Esophagus squamous epithelium (tissue), 5 donors: ENCODE data around the gene FANK1. TPM values are rescaled to one million over a fixed set of nuclear protein-coding genes. Genes with fewer than 3 reads are reported as not detected.

Source experiments
- DNase-seq: peaks from one replicate; lab custom pipeline; 2025; lab: John Stamatoyannopoulos, UW
- H3K27ac ChIP-seq, 4 donors: fragments of 200-600 bp; sonication (generic); one replicate each; pipeline ENCODE4 v1.5.1; 2016 to 2019; ENCODE audit warnings: mild to moderate bottlenecking in 1 of 4
- H3K27me3 ChIP-seq, 4 donors: fragments of 200-600 bp; sonication (generic); 1 replicate in 3 of 4; 2 replicates in 1 of 4; pipeline versions ENCODE4 v1.5.1 to v1.6.0; 2017 to 2021; ENCODE audit warnings: antibody characterized with exemption in 1 of 4
- H3K36me3 ChIP-seq, 3 donors: fragments of 200-600 bp; sonication (generic); one replicate each; pipeline ENCODE4 v1.5.1; 2016 to 2019
- H3K4me1 ChIP-seq, 3 donors: fragments of 200-600 bp; sonication (generic); one replicate each; pipeline ENCODE4 v1.5.1; 2017 to 2019
- H3K4me3 ChIP-seq, 4 donors: fragments of 200-600 bp; sonication (generic); 1 replicate in 3 of 4; 2 replicates in 1 of 4; pipeline ENCODE4 v1.5.1; 2016 to 2019; ENCODE audit warnings: mild to moderate bottlenecking in 2 of 4, moderate library complexity in 1 of 4
- H3K9me3 ChIP-seq, 3 donors: fragments of 200-600 bp; sonication (generic); one replicate each; pipeline ENCODE4 v1.5.1; 2016 to 2019
- POLR2A ChIP-seq, 4 donors: fragments of 450-650 bp; IDR thresholded peaks; one replicate each; pipeline ENCODE4 v1.6.1; 2017; ENCODE audit warnings: antibody characterized with exemption in 4 of 4, mild to moderate bottlenecking in 4 of 4, moderate library complexity in 3 of 4
- WGBS, 2 donors: methylation state at CpG; one replicate each; pipeline ENCODE4 v1.1.5; 2018; 5-methylcytosine and 5-hydroxymethylcytosine counted together
- intact Hi-C: fragments of 100-400 bp; cut with DNase I; formaldehyde crosslinking; loops from one replicate; pipeline ENCODE4 v1.15.0; 2022
- total RNA-seq, 4 donors: library from RNA; depleted of rRNA; stranded (reverse); fragments of >200 nt; gene quantifications; one replicate each; pipeline ENCODE4 v1.1.0, GENCODE V29; 2016
- TF ChIP-seq, protein P1 (sequence below), 6 experiments: fragments of 450-650 bp in 4 of 6; fragments of 200-600 bp in 2 of 6; sonication (generic) in 2 of 6; IDR thresholded peaks; one replicate each; pipeline ENCODE4 v1.5.1; 2016 to 2019; ENCODE audit warnings: antibody characterized with exemption in 6 of 6, mild to moderate bottlenecking in 4 of 6, moderate library complexity in 4 of 6
- donor health status: DM: yes; HTN: yes; CAD: no.

Gene FANK1
- total RNA-seq, 4 donors from 2014 or later: 1.7 to 7.7 (median 3.8) TPM

DNA sequence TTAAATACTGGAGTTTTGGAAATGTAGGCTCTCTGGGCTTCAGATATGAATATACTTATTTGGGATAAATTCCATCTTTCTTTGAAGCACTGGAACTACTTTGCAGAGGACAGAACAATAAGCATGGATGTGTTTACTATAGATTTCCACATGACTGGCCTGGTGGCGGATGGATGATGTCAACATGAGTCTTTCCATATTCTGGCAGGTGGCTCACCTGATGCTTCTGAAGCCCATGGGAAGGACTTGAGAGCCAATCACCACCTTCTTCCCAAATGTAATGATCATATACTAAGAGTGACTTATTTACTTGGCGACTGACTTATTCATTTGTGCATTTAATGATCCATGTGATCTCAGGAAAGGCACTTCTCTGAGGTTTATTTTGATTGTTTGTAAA, 110.5 kb downstream of the FANK1 start:
- Histone ChIP-seq H3K9me3 (no peaks in the 10 kb centered on the region), H3K36me3 (no peaks in the 10 kb centered on the region), H3K4me1 (no peaks in the 10 kb centered on the region), H3K27ac (no peak overlapping the region), H3K27me3 (no peaks in the 10 kb centered on the region), H3K4me3 (no peak overlapping the region)
- intact Hi-C loops: no loop called here
- TF ChIP-seq, protein P1, sequence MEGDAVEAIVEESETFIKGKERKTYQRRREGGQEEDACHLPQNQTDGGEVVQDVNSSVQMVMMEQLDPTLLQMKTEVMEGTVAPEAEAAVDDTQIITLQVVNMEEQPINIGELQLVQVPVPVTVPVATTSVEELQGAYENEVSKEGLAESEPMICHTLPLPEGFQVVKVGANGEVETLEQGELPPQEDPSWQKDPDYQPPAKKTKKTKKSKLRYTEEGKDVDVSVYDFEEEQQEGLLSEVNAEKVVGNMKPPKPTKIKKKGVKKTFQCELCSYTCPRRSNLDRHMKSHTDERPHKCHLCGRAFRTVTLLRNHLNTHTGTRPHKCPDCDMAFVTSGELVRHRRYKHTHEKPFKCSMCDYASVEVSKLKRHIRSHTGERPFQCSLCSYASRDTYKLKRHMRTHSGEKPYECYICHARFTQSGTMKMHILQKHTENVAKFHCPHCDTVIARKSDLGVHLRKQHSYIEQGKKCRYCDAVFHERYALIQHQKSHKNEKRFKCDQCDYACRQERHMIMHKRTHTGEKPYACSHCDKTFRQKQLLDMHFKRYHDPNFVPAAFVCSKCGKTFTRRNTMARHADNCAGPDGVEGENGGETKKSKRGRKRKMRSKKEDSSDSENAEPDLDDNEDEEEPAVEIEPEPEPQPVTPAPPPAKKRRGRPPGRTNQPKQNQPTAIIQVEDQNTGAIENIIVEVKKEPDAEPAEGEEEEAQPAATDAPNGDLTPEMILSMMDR (IDR thresholded peaks at IDR 0.05): no peak
- TF ChIP-seq POLR2A (IDR thresholded peaks at IDR 0.05): no peak
- WGBS, 2 donors: 86 to 89% methylated on average over 2 of the region's 2 CpGs
- no peak for DNase-seq

DNA sequence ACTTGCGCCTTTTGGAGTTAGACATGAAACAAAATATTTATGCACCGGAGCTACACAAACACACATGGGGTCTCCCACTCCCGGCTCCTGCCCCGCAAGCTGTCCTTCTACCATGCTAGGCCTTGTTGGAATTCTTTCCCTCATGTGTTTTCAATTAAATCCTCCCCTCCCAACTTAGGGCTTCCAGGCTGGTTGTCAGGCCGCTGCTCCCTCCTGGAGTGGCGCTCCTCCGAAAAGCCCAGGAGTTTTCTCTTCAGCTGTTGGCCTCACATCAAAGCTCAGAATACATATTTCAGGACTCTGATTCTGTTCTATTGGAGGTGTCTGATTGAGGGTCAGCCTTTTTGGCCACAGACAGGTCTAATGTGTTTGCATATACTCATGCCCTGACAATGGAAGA, 113.3 kb downstream of the FANK1 start:
- Histone ChIP-seq H3K27me3 (no peaks in the 10 kb centered on the region), H3K4me1 (no peaks in the 10 kb centered on the region), H3K9me3 (no peaks in the 10 kb centered on the region), H3K27ac (no peak overlapping the region), H3K4me3 (no peak overlapping the region), H3K36me3 (no peaks in the 10 kb centered on the region)
- TF ChIP-seq POLR2A (IDR thresholded peaks at IDR 0.05): no peak
- TF ChIP-seq, protein P1 (IDR thresholded peaks at IDR 0.05): no peak
- intact Hi-C loops: no loop called here
- 90 to 92% methylated on average over 7 of the region's 7 CpGs for WGBS, 2 donors
- DNase-seq: no peak

DNA sequence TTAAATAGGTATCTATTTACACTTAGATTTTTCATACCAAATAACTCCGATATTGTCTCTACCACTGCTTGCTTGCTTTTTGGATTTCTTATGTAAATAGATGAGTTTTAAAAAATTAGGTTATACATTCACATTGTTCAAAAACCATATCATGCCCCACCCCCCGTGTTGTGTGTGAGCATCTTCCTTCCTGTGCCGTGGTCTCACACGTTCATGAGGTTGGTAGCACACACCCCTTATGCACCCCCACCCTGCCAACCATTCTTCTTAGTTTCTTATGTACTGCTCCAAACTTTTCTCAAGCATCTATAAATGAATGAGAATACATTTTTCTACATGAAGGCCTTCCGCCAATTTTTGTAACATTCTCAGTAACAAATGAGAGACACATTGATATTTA, 115.6 kb downstream of the FANK1 start:
- Histone ChIP-seq H3K27me3 (no peaks in the 10 kb centered on the region), H3K36me3 (no peaks in the 10 kb centered on the region), H3K4me1 (no peaks in the 10 kb centered on the region), H3K27ac (no peak overlapping the region), H3K4me3 (no peak overlapping the region), H3K9me3 (no peaks in the 10 kb centered on the region)
- no peak for DNase-seq
- TF ChIP-seq, protein P1 (IDR thresholded peaks at IDR 0.05): no peak
- TF ChIP-seq POLR2A (IDR thresholded peaks at IDR 0.05): no peak
- 72 to 85% methylated on average over 5 of the region's 5 CpGs for WGBS, 2 donors
- intact Hi-C loops: no loop called here

DNA sequence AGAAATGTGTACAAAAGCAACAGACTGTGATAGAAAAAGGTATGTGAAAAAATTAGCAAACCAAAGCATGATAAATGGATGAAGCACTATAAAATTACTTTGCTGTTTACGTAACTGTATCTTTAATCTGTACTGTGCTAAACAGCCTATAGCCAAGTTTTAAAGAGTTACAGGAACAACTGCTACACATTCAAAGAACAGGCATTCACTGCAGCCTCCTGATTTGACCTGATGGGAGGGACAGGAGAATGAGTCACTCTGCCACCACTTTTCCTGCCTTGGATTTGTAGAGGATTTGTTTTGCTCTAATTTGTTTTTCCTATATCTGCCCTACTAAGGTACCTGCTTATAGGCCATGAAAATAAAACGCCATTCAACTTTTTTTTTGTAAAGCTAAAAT, 116.1 kb downstream of the FANK1 start:
- DNase-seq: no peak
- WGBS, 2 donors: 93% methylated on average over 2 of the region's 2 CpGs
- no peaks in the 10 kb centered on the region for H3K4me1 ChIP-seq
- TF ChIP-seq POLR2A (IDR thresholded peaks at IDR 0.05): no peak
- TF ChIP-seq, protein P1 (IDR thresholded peaks at IDR 0.05): no peak
- H3K4me3 ChIP-seq: no peak overlapping the region
- H3K36me3 ChIP-seq: no peaks in the 10 kb centered on the region
- no peak overlapping the region for H3K27ac ChIP-seq
- H3K9me3 ChIP-seq: no peaks in the 10 kb centered on the region
- intact Hi-C loops: no loop called here
- H3K27me3 ChIP-seq: no peaks in the 10 kb centered on the region

DNA sequence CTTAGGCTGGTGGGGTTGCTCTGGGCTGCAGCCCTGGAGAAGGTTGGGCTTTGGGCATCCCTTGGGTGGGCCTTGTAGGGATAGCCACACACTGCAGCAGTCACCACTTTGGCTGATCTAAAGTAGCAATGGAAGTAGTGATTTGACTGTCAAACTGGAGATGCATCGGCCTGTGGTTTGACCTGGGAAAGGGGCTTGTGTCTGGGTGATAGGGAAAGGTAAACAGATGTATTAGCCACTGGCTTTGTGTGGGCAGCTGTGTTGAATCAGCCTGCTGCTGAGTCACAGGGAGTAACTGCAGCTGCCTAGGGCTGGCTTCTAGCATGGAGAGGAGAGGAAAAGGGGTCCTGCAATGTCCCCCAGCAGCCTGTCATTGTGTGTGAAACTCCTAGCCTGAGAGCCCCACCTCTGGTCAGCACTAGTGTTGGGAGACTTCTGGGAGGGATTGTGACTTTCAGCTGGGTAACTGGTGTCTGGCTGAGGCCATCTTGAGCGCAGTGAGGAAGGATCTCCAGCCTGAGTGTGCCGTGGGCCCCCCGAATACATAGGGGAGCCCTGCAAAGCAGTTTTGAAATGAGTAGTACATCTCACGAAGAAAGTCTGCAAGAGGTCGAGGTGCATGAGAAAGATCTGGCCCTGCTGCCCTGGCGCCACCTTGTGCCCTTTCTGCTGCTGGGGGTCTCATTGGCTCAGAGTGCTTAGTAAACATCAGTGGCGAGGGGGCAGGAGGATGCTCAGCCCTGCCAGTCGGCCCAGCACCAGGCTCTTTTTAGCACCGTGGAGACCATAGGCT, 117.3 kb downstream of the FANK1 start:
- 77 to 78% methylated on average over 7 to 10 of the region's 10 CpGs for WGBS, 2 donors
- Histone ChIP-seq H3K4me1 (no peaks in the 10 kb centered on the region), H3K27ac (no peak overlapping the region), H3K9me3 (no peaks in the 10 kb centered on the region), H3K36me3 (no peaks in the 10 kb centered on the region), H3K27me3 (no peaks in the 10 kb centered on the region), H3K4me3 (no peak overlapping the region)
- no peak for DNase-seq
- TF ChIP-seq, protein P1 (IDR thresholded peaks at IDR 0.05): no peak
- TF ChIP-seq POLR2A (IDR thresholded peaks at IDR 0.05): no peak
- intact Hi-C loops: no loop called here
